ENCODE data around the gene E2F1. TPM values are rescaled to one million over a fixed set of nuclear protein-coding genes. Genes with fewer than 3 reads are reported as not detected.
A peak's percentile ranks its signal among the peaks of the same experiment; 100 is the strongest.
"Not testable (repeated sequence)": the region's sequence is repeated elsewhere in the genome, so short reads cannot be mapped to it uniquely, and the experiment has no call there.

Gene E2F1
- total RNA-seq, 1 donor from 2014 or later, result 2.3 TPM

DNA sequence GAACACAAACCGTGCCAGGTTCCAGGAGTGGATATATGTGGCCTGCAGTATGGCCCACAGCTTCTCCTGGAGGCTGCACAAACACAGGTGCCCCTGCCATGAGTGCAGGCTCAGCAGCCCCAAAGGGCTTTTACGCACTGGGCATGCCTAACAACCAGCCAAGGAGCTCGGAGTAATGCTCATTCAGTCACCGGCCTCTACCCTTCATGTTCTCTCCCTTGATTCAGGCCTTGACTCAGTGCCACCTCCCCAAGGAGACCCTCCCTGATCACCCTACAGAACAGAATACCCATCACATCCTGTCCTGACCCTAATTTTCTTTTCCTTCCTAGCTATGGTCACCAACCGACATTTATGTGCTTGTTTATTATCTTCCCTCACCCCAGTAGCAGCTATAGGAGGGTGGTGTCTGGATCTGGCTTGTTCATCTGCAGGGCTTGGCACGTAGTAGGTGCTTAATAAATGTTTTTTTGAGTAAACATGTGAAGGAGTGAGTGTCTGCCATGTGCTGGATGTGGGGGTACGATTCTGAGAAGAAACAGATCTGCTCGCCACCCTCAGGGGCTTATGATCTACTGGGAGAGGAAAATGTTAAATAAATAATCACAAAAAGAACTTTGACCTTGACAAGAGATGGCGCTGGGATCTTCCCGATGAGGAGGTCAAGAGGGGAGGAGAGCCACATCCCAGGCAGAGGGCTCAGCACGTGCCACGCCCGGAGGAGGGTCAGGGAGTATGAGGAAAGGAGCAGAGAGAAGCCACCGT lies 24.7 kb upstream of the E2F1 start:
- no peak for DNase-seq (ENCODE audit: low spot score)

GRCh38 chr20:33709905-33710541 lies 23.8 kb upstream of the E2F1 start:
- no peak for DNase-seq (ENCODE audit: low spot score)

DNA sequence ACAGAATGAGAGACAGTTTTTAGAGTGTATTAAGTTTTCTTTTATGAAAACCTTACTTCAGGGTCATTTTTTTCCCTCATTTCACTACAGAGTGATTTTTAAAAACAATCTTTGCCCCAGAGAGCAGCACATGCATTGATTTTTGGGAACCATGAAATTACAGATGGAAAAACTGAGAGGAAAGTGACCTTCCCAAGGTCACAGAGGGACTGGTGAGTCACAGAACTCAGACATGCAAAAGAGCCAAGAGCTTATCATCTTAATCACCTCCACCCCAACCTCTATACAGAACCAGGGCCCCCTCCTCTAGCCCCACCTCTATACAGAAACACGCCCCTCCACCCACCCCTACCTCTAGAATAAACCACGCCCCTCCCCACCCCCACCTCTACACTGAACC lies 23.2 kb upstream of the E2F1 start:
- DNase-seq (ENCODE audit: low spot score), result no peak

GRCh38 chr20:33707668-33708067 lies 21.5 kb upstream of the E2F1 start:
- DNase-seq (ENCODE audit: low spot score), result no peak

GRCh38 chr20:33704197-33704924 lies 18.2 kb upstream of the E2F1 start:
- DNase-seq (ENCODE audit: low spot score), result no peak

- DNase-seq (ENCODE audit: low spot score), result no peak
Measured at GRCh38 chr20:33703498-33704137, 17.4 kb upstream of the E2F1 start.

GRCh38 chr20:33702861-33703260 lies 16.7 kb upstream of the E2F1 start:
- DNase-seq (ENCODE audit: low spot score), result no peak

- DNase-seq (ENCODE audit: low spot score), result no peak
Measured at GRCh38 chr20:33701629-33702450, 15.7 kb upstream of the E2F1 start.

DNA sequence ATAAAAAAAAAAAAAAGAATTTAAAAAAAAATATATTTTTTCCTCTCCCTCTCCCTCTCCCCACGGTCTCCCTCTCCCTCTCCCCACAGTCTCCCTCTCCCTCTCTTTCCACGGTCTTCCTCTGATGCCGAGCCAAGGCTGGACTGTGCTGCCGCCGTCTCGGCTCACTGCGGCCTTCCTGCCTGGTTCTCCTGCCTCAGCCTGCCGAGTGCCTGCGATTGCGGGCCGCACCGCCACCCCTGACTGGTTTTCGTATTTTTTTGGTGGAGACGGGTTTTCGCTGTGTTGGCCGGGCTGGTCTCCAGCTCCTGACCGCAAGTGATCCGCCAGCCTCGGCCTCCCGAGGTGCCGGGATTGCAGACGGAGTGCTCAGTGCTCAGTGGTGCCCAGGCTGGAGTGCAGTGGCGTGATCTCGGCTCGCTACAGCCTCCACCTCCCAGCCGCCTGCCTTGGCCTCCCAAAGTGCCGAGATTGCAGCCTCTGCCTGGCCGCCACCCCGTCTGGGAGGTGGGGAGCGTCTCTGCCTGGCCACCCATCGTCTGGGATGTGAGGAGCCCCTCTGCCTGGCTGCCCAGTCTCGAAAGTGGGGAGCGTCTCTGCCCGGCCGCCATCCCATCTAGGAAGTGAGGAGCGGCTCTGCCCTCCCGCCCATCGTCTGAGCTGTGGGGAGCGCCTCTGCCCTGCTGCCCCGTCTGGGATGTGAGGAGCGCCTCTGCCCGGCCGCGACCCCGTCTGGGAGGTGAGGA lies 14.7 kb upstream of the E2F1 start:
- DNase-seq (ENCODE audit: low spot score), result not testable (repeated sequence)

GRCh38 chr20:33698966-33699365 lies 12.8 kb upstream of the E2F1 start:
- DNase-seq (ENCODE audit: low spot score), result not testable (repeated sequence)

GRCh38 chr20:33697129-33697528 lies 10.9 kb upstream of the E2F1 start:
- DNase-seq (ENCODE audit: low spot score), result peak; percentile 54

DNA sequence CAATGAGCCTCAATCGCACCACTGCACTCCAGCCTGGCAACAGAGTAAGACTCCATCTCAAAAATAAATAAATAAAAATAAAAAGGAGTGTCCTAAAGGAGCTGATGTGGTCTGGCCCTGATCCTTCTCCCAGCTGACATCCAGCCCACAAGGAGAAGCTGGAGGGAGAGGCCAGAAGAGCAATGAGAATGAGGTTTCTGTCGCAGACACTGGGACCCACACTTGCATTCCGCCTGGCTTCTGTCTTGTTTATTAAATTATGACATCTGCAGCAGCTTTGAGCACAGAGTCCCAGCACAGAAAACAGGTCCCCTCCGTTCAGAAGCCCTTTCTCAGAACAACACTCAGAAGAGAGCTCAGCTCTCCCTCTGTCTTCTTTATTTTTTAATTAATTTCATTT lies 10.3 kb upstream of the E2F1 start:
- DNase-seq (ENCODE audit: low spot score), result no peak

- no peak for DNase-seq (ENCODE audit: low spot score)
Measured at GRCh38 chr20:33694639-33695012, 8.4 kb upstream of the E2F1 start.

DNA sequence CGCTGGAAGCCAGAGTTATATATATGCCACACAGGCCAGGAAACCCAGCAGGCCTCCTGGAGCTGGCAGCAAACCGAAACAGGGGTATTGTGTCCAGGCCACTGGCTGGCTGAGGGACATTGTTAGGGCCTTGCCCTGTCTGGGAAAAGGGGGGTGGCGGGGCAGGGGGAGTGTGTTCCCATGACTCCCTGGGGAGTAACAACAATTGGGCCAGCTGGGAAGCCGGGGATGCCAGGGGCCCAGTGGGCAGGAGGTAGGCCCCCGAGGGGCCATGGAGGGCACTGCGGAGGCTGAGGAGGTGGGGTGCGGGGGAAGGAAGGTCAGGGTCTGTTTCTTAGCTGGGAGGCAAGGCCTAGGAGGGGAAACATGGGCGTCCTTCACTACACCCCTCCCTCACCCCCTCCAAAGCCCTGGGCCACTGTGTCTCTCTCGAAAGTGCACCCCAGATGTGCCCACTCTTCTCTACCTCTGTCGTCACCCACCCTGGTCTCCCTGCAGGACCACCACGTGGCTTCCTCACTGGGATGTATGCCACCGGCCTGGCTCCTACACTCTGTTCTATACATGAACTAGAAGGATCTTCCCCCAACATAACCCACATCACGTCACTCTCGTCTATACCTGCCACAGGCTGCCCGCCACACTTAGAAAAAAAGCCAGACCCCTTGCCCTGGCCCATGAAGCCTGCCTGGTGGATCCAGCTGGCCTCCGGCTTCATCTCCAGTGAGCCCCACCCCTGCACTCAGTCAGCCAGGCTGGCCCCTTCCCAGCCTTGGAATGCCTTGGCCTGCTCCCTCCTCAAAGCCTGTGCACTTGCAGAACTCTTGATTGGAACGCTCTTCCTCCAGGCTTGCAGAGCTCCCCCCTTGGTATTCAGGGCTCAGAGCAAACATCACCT lies 7.8 kb upstream of the E2F1 start:
- peak; percentile 45 for DNase-seq (ENCODE audit: low spot score)

DNA sequence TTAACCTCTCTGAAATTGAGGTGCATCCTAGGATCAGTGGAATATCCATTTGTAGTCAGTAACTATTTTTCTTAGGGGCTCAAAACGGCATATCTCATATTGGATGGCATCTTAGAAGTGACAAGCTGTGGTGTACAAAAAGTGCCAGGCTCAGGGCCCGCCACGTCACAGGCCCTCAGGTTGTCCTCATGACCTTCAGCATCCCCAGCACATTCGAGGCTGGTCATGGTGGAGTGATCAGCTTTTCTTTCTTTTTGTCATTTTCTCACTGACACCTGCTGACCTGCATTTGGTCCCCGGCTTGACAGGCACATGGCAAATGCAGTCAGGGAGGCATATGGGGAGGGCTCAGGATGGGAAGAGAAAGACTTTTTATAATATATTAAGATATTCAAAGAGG lies 7.1 kb upstream of the E2F1 start:
- DNase-seq (ENCODE audit: low spot score), result no peak

GRCh38 chr20:33689973-33690372 lies 3.8 kb upstream of the E2F1 start:
- no peak for DNase-seq (ENCODE audit: low spot score)

- DNase-seq (ENCODE audit: low spot score), result no peak
Measured at GRCh38 chr20:33689493-33689892, 3.3 kb upstream of the E2F1 start.

- no peak for DNase-seq (ENCODE audit: low spot score)
Measured at GRCh38 chr20:33688938-33689424, 2.8 kb upstream of the E2F1 start.
